Natural killer cell treated with Interleukin-12 subunit alpha and Interleukin-12 subunit beta and Interleukin-15 and Interleukin-18, amount 100 ng/mL, for 72 hours (primary cell): Measurements from ENCODE around the gene PCDHB16. TPM values are rescaled to one million over a fixed set of nuclear protein-coding genes. Genes with fewer than 3 reads are reported as not detected.
"Not testable (repeated sequence)": the region's sequence is repeated elsewhere in the genome, so short reads cannot be mapped to it uniquely, and the experiment has no call there.

Source experiments
- ATAC-seq, 2 donors: fragments of 150-1000 bp; cut with Tn5 transposase in 1 of 2; sonication (Bioruptor Pico), chemical (Tn5 transposase) in 1 of 2; 2 replicates each; pipeline ENCODE4 v1.10.0; 2021
- DNase-seq: peaks from one replicate; pipeline ENCODE4 v3.0.0; 2022; ENCODE audit warnings: low spot score
- H3K27ac Mint-ChIP-seq, 2 donors: 1 replicate in 1 of 2; 2 replicates in 1 of 2; pipeline ENCODE4 v1.8.0; 2022; ENCODE audit warnings: mixed read lengths in 2 of 2, mild to moderate bottlenecking in 1 of 2, moderate library complexity in 1 of 2
- H3K27me3 Mint-ChIP-seq, 2 donors: 1 replicate in 1 of 2; 2 replicates in 1 of 2; pipeline ENCODE4 v1.8.0; 2022; ENCODE audit warnings: mixed read lengths in 2 of 2
- H3K36me3 Mint-ChIP-seq: one replicate; pipeline ENCODE4 v1.8.0; 2022; ENCODE audit warnings: mixed read lengths
- H3K4me1 Mint-ChIP-seq, 2 donors: 1 replicate in 1 of 2; 2 replicates in 1 of 2; pipeline ENCODE4 v1.8.0; 2022; ENCODE audit warnings: low read depth in 2 of 2, mixed read lengths in 2 of 2, mild to moderate bottlenecking in 1 of 2
- H3K4me3 Mint-ChIP-seq: one replicate; pipeline ENCODE4 v1.8.0; 2022; ENCODE audit warnings: mixed read lengths
- H3K9me3 Mint-ChIP-seq: 2 replicates; pipeline ENCODE4 v1.8.0; 2022; ENCODE audit warnings: mixed read lengths
- total RNA-seq, 2 donors: library from RNA; stranded (reverse); gene quantifications; one replicate each; pipeline ENCODE4 v1.2.3, GENCODE V29; 2022

PCDHB16 gene
- not detected for total RNA-seq

- ATAC-seq (no peak), DNase-seq (no peak)
- Mint-ChIP-seq H3K27me3 (peaks cover 16 to 30% of the 10 kb centered on the region in 2 donors), H3K36me3 (peaks cover 20% of the 10 kb centered on the region), H3K27ac (no peak within 1 kb of the TSS), H3K9me3 (peaks cover 3% of the 10 kb centered on the region), H3K4me3 (no peak within 1 kb of the TSS), H3K4me1 (peaks cover 3 to 6% of the 10 kb centered on the region in 2 donors)
Observed at GRCh38 chr5:141182248-141182647, at the start of gene PCDHB16. TSS of gene PCDHB16 (plus strand) at chr5:141182387. CDS start at chr5:141182560, 173 bp downstream.

GRCh38 chr5:141135030-141135717, 47.0 kb upstream of the PCDHB16 start, which contains the start of gene PCDHB5:
TSS of gene PCDHB5 (plus strand) at chr5:141135206. CDS start at chr5:141135435, 229 bp downstream.
- ATAC-seq (no peak), DNase-seq (no peak)
- Mint-ChIP-seq H3K27ac (no peak within 1 kb of the TSS), H3K4me3 (peak within 1 kb of the TSS; percentile 34), H3K27me3 (peaks cover 0 to 14% of the 10 kb centered on the region in 2 donors), H3K4me1 (peaks cover 0 to 3% of the 10 kb centered on the region in 2 donors), H3K36me3 (peaks cover 13% of the 10 kb centered on the region), H3K9me3 (peaks cover 15% of the 10 kb centered on the region)

- no peak overlapping the region for H3K27ac Mint-ChIP-seq
- peaks cover 0 to 14% of the 10 kb centered on the region in 2 donors for H3K27me3 Mint-ChIP-seq
- H3K4me3 Mint-ChIP-seq = no peak overlapping the region
- H3K9me3 Mint-ChIP-seq = peaks cover 15% of the 10 kb centered on the region
- ATAC-seq (no peak), DNase-seq (no peak)
- H3K4me1 Mint-ChIP-seq = peaks cover 0 to 3% of the 10 kb centered on the region in 2 donors
- peaks cover 13% of the 10 kb centered on the region for H3K36me3 Mint-ChIP-seq
Observed at GRCh38 chr5:141135718-141136266, 46.4 kb upstream of the PCDHB16 start.

GRCh38 chr5:141137346-141137745, 44.8 kb upstream of the PCDHB16 start:
- H3K36me3 Mint-ChIP-seq = peaks cover 20% of the 10 kb centered on the region
- DNase-seq, H3K4me3 Mint-ChIP-seq, ATAC-seq, H3K4me1 Mint-ChIP-seq, H3K27ac Mint-ChIP-seq: not testable (repeated sequence)
- peaks cover 18% of the 10 kb centered on the region for H3K9me3 Mint-ChIP-seq
- peaks cover 0 to 23% of the 10 kb centered on the region in 2 donors for H3K27me3 Mint-ChIP-seq

DNA sequence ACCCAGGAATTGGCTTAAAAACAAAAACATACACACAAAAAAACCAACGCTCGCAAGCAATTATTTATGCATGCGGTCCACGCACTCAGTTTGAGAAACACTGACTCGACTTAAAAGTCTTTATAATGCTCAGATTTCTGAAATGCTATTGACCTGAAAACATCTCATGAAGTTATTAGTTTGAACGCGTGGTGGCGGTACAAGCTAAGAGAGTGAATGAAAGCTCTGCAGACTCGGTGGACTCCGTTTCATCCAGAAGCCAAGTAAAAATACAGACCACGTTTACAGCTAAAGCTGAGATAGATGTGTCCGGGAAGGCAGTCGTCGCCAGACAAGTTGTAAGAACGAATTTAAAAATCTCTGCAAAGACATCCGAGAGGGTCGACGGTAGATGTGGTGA, 32.4 kb upstream of the PCDHB16 start, which contains the start of gene PCDHB6:
Gene PCDHB6 (plus strand): TSS at position 246 of the 400 bp plus-strand sequence. CDS start 201 bp downstream, outside the sequence.
- no peak for ATAC-seq
- no peaks in the 10 kb centered on the region for H3K4me1 Mint-ChIP-seq
- DNase-seq = no peak
- H3K4me3 Mint-ChIP-seq = no peak within 1 kb of the TSS
- peaks cover 6% of the 10 kb centered on the region for H3K9me3 Mint-ChIP-seq
- peaks cover 10% of the 10 kb centered on the region for H3K36me3 Mint-ChIP-seq
- H3K27ac Mint-ChIP-seq = no peak within 1 kb of the TSS
- H3K27me3 Mint-ChIP-seq = peaks cover 0 to 23% of the 10 kb centered on the region in 2 donors

GRCh38 chr5:141150224-141150992, 31.8 kb upstream of the PCDHB16 start:
- Mint-ChIP-seq H3K27ac (no peak overlapping the region), H3K4me3 (no peak overlapping the region)
- DNase-seq = no peak

GRCh38 chr5:141150993-141151325, 31.2 kb upstream of the PCDHB16 start:
- DNase-seq = no peak
- no peak overlapping the region for H3K27ac Mint-ChIP-seq
- peaks cover 4% of the 10 kb centered on the region for H3K9me3 Mint-ChIP-seq
- H3K27me3 Mint-ChIP-seq = peaks cover 0 to 20% of the 10 kb centered on the region in 2 donors
- H3K36me3 Mint-ChIP-seq = peaks cover 10% of the 10 kb centered on the region
- no peaks in the 10 kb centered on the region for H3K4me1 Mint-ChIP-seq
- no peak for ATAC-seq
- no peak overlapping the region for H3K4me3 Mint-ChIP-seq

More at GRCh38 chr5:141150224-141150992, 31.8 kb upstream of the PCDHB16 start:
- H3K36me3 Mint-ChIP-seq = peaks cover 10% of the 10 kb centered on the region
- ATAC-seq = no peak
- H3K27me3 Mint-ChIP-seq = peaks cover 0 to 23% of the 10 kb centered on the region in 2 donors
- H3K9me3 Mint-ChIP-seq = peaks cover 6% of the 10 kb centered on the region
- H3K4me1 Mint-ChIP-seq = no peaks in the 10 kb centered on the region

- not testable (repeated sequence) for ATAC-seq, H3K9me3 Mint-ChIP-seq, H3K27ac Mint-ChIP-seq, H3K4me3 Mint-ChIP-seq, H3K4me1 Mint-ChIP-seq, DNase-seq
- H3K27me3 Mint-ChIP-seq = peaks cover under 1 to 16% of the 10 kb centered on the region in 2 donors
- H3K36me3 Mint-ChIP-seq = peaks cover 13% of the 10 kb centered on the region
Observed at GRCh38 chr5:141151632-141152031, 30.6 kb upstream of the PCDHB16 start.

DNA sequence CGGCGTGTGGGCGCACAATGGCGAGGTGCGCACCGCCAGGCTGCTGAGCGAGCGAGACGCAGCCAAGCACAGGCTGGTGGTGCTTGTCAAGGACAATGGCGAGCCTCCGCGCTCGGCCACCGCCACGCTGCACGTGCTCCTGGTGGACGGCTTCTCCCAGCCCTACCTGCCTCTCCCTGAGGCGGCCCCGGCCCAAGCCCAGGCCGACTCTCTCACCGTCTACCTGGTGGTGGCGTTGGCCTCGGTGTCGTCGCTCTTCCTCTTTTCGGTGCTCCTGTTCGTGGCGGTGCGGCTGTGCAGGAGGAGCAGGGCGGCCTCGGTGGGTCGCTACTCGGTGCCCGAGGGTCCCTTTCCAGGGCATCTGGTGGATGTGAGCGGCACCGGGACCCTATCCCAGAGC, 30.1 kb upstream of the PCDHB16 start:
- ATAC-seq, H3K4me3 Mint-ChIP-seq: not testable (repeated sequence)

DNA sequence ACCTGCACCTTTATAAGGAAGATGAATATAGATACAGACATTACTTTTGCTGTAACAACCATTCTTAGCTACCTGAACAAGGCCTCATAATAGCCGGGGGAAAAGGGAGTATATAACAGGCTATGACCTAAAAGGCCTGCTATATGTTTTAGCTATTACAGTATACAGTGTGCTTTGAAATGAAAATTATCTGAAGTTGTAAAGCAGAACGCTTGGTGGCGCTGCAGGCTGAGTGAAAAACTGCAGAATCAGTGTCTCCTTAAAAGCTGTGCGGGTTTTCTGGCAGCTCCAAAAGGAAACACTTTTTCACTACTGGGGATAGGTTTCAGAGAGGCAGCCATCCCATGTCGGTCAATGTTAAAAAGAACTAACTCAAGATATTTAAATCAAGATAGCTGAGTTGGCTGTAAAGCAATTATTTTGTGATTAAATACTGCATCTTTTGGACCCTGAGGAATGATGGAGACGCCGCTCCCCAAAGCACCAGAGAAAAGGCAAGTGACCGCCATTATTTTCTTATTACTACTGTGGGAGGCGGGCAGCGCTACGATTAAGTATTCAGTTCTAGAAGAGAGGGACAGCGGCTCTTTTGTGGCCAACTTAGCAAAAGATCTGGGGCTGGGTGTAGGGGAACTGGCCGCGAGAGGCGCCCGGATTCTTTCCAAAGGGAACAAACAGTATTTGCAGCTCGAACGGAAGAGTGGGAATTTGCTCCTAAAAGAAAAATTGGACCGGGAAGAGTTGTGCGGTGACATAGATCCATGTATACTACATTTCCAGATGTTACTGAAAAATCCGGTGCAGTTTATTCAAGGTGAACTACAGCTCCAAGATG, 26.4 kb upstream of the PCDHB16 start:
- Mint-ChIP-seq H3K27ac (no peak overlapping the region), H3K4me3 (no peak overlapping the region), H3K9me3 (peaks cover 2% of the 10 kb centered on the region), H3K36me3 (peaks cover 10% of the 10 kb centered on the region), H3K27me3 (peaks cover 4% of the 10 kb centered on the region in 2 donors), H3K4me1 (no peaks in the 10 kb centered on the region)
- DNase-seq = no peak
- ATAC-seq = no peak

More for the DNA sequence above, 30.1 kb upstream of the PCDHB16 start:
- peaks cover 2 to 16% of the 10 kb centered on the region in 2 donors for H3K27me3 Mint-ChIP-seq
- not testable (repeated sequence) for H3K4me1 Mint-ChIP-seq, H3K27ac Mint-ChIP-seq, DNase-seq, H3K9me3 Mint-ChIP-seq
- peaks cover 16% of the 10 kb centered on the region for H3K36me3 Mint-ChIP-seq

DNA sequence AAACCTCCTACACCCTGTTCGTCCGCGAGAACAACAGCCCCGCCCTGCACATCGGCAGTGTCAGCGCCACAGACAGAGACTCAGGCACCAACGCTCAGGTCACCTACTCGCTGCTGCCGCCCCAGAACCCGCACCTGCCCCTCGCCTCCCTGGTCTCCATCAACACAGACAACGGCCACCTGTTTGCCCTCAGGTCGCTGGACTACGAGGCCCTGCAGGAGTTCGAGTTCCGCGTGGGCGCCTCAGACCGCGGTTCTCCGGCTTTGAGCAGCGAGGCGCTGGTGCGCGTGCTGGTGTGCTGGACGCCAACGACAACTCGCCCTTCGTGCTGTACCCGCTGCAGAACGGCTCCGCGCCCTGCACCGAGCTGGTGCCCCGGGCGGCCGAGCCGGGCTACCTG, 24.8 kb upstream of the PCDHB16 start:
- H3K27me3 Mint-ChIP-seq, H3K27ac Mint-ChIP-seq, H3K4me3 Mint-ChIP-seq: not testable (repeated sequence)

GRCh38 chr5:141157901-141158300, 24.3 kb upstream of the PCDHB16 start:
- not testable (repeated sequence) for H3K9me3 Mint-ChIP-seq, H3K4me1 Mint-ChIP-seq, H3K36me3 Mint-ChIP-seq, H3K27ac Mint-ChIP-seq, H3K4me3 Mint-ChIP-seq, H3K27me3 Mint-ChIP-seq, DNase-seq, ATAC-seq

More for the DNA sequence above, 24.8 kb upstream of the PCDHB16 start:
- DNase-seq, ATAC-seq, H3K9me3 Mint-ChIP-seq, H3K36me3 Mint-ChIP-seq, H3K4me1 Mint-ChIP-seq: not testable (repeated sequence)
